GM12891 (cell line): Measurements from ENCODE around the gene LSM12.
"Not testable (repeated sequence)": the region's sequence is repeated elsewhere in the genome, so short reads cannot be mapped to it uniquely, and the experiment has no call there.

Experiments used
- DNase-seq: peaks from one replicate; pipeline ENCODE4 v3.0.0; 2011; ENCODE audit warnings: low spot score; ENCODE audit not compliant: insufficient read length
- FAIRE-seq: peaks from 2 replicates; lab custom pipeline; 2011; peaks lifted over from hg19 to GRCh38; lab: Jason Lieb, UNC
- PAX5 ChIP-seq: IDR thresholded peaks from 2 replicates; pipeline ENCODE4 v1.6.1; 2011; ENCODE audit warnings: low read length, moderate library complexity, mild to moderate bottlenecking; ENCODE audit not compliant: insufficient read depth, severe bottlenecking
- POLR2A ChIP-seq: IDR thresholded peaks from 2 replicates; pipeline ENCODE4 v1.6.1; 2011; ENCODE audit warnings: low read depth, low read length, control low read depth
- POLR2AphosphoS5 ChIP-seq: IDR thresholded peaks from 2 replicates; pipeline ENCODE4 v1.6.1; 2011; ENCODE audit warnings: low read depth, low read length, control low read depth
- POU2F2 ChIP-seq: IDR thresholded peaks from 2 replicates; pipeline ENCODE4 v1.6.1; 2011; ENCODE audit warnings: low read depth, mild to moderate bottlenecking, control low read depth, low read length, moderate library complexity
- SPI1 ChIP-seq: IDR thresholded peaks from 2 replicates; pipeline ENCODE4 v1.6.1; 2011; ENCODE audit warnings: low read depth, low read length, control low read depth
- TAF1 ChIP-seq: IDR thresholded peaks from 2 replicates; pipeline ENCODE4 v1.6.1; 2011; ENCODE audit warnings: low read depth, low read length, control low read depth

The LSM12 gene

GRCh38 chr17:44062871-44063270, 3.6 kb downstream of the LSM12 start:
- DNase-seq (no peak), FAIRE-seq (no peak)
- no peak for TF ChIP-seq POLR2A
- no peak for TF ChIP-seq TAF1
- TF ChIP-seq SPI1: no peak
- TF ChIP-seq PAX5: no peak
- no peak for TF ChIP-seq POLR2AphosphoS5
- no peak for TF ChIP-seq POU2F2

GRCh38 chr17:44061446-44061845, 5.0 kb downstream of the LSM12 start:
- DNase-seq (no peak), FAIRE-seq (no peak)
- TF ChIP-seq POLR2AphosphoS5: no peak
- no peak for TF ChIP-seq POLR2A
- no peak for TF ChIP-seq PAX5
- no peak for TF ChIP-seq SPI1
- TF ChIP-seq TAF1: no peak
- TF ChIP-seq POU2F2: no peak

GRCh38 chr17:44059101-44059892, 7.2 kb downstream of the LSM12 start:
- TF ChIP-seq POU2F2 (no peak), SPI1 (no peak), PAX5 (no peak), POLR2A (no peak), TAF1 (no peak), POLR2AphosphoS5 (no peak)
- DNase-seq: no peak
- FAIRE-seq: no peak

- DNase-seq: no peak
- TF ChIP-seq SPI1 (no peak), POLR2AphosphoS5 (no peak), PAX5 (no peak)
- no peak for FAIRE-seq
Measured at GRCh38 chr17:44053125-44053872, 13.2 kb downstream of the LSM12 start.

- DNase-seq: no peak
- no peak for TF ChIP-seq TAF1
- TF ChIP-seq POLR2AphosphoS5: no peak
- FAIRE-seq: no peak
Measured at GRCh38 chr17:44049294-44050060, 17.0 kb downstream of the LSM12 start.

- not testable (repeated sequence) for FAIRE-seq, DNase-seq
Measured at GRCh38 chr17:44046893-44047292, 19.6 kb downstream of the LSM12 start.

- no peak for DNase-seq
- no peak for FAIRE-seq
- TF ChIP-seq POU2F2 (no peak), PAX5 (no peak), POLR2A (no peak), SPI1 (no peak)
Measured at GRCh38 chr17:44045486-44045885, 21.0 kb downstream of the LSM12 start.

GRCh38 chr17:44044071-44044470, 22.4 kb downstream of the LSM12 start:
- no peak for FAIRE-seq
- TF ChIP-seq POU2F2 (no peak), POLR2AphosphoS5 (no peak), TAF1 (no peak), POLR2A (no peak), SPI1 (no peak), PAX5 (no peak)

GRCh38 chr17:44043272-44043696, 23.2 kb downstream of the LSM12 start:
- no peak for TF ChIP-seq POLR2AphosphoS5
- no peak for TF ChIP-seq PAX5
- TF ChIP-seq SPI1: no peak
- TF ChIP-seq TAF1: no peak
- no peak for TF ChIP-seq POU2F2
- no peak for TF ChIP-seq POLR2A
- FAIRE-seq (no peak), DNase-seq (no peak)

More at GRCh38 chr17:44044071-44044470, 22.4 kb downstream of the LSM12 start:
- DNase-seq: no peak

- TF ChIP-seq SPI1: no peak
- no peak for TF ChIP-seq TAF1
- TF ChIP-seq POLR2AphosphoS5: no peak
- TF ChIP-seq PAX5: no peak
- no peak for TF ChIP-seq POU2F2
- TF ChIP-seq POLR2A: no peak
- no peak for FAIRE-seq
- no peak for DNase-seq
Measured at GRCh38 chr17:44039829-44040635, 26.4 kb downstream of the LSM12 start.
